C4-2B (cell line): ENCODE measurements around the gene SRA1.

Source experiments
- ZFX ChIP-seq: fragments of 450-650 bp; IDR thresholded peaks from 2 replicates; pipeline ENCODE4 v1.6.1; 2017
- TF ChIP-seq, protein P1 (sequence below): fragments of 450-650 bp; conservative IDR thresholded peaks from 2 replicates; pipeline ENCODE4 v1.5.1; 2017; ENCODE audit warnings: mild to moderate bottlenecking

- TF ChIP-seq, protein P1, sequence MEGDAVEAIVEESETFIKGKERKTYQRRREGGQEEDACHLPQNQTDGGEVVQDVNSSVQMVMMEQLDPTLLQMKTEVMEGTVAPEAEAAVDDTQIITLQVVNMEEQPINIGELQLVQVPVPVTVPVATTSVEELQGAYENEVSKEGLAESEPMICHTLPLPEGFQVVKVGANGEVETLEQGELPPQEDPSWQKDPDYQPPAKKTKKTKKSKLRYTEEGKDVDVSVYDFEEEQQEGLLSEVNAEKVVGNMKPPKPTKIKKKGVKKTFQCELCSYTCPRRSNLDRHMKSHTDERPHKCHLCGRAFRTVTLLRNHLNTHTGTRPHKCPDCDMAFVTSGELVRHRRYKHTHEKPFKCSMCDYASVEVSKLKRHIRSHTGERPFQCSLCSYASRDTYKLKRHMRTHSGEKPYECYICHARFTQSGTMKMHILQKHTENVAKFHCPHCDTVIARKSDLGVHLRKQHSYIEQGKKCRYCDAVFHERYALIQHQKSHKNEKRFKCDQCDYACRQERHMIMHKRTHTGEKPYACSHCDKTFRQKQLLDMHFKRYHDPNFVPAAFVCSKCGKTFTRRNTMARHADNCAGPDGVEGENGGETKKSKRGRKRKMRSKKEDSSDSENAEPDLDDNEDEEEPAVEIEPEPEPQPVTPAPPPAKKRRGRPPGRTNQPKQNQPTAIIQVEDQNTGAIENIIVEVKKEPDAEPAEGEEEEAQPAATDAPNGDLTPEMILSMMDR: no peak
- TF ChIP-seq ZFX: no peak
Measured at GRCh38 chr5:140569197-140569596, 11.9 kb upstream of the SRA1 start.
